ENCODE data around the gene MEIOC.
"Not testable (repeated sequence)": the region's sequence is repeated elsewhere in the genome, so short reads cannot be mapped to it uniquely, and the experiment has no call there.

The MEIOC gene

DNA sequence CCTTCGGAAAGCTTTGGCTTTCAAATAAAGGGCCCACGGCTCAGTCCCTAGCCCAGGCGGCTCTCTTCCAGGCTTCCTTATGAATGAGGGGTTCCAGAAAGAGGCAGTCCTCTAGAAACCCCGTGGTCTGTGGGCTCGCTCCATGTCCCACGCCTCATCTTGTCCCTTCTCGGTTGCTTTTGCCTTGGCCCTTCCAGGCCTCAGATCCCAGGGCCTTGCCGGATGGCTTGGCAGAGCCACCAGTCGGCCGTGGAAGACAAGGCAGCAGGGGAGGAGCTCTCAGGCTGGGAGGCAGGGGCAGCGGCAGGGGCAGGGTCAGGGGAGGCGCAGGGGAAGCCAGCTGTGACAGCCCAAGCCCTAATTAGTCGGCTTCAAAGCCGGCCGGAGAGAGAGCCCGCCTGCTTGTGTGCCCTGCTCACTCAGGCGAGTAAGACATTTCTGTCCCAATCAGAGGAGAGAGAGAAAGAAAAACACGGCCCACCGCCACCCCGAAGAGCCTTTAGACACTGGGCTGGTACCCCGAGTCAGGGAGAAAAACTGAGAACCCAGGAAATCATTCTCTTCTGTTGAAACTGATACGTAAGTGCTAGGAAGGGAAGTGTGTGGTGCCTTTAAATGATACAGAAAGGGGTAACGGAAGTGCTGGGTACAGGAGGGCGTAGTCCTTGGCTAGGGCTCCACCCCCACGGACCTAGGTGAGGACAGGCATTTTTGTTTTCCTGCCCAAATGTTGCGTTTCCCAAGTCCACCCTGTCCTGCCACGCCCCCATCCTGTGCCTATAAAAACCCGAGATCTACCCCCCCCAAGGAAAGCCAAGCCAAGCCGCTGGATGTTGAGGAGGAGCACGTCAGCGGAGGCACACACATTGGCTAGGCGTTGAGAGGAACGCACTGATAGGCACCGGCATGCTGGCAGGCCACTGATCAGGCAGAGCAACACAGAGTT is 27.8 kb upstream of the MEIOC start:
- H3K4me3 ChIP-seq (ENCODE audit: low read depth, low read length): peak overlapping the region; percentile 59
- peaks cover 2% of the 10 kb centered on the region for H3K4me1 ChIP-seq (ENCODE audit: control insufficient read depth, insufficient read depth, low read length)
- H3K9ac ChIP-seq (ENCODE audit: low read depth, low read length): peak overlapping the region; percentile 12
- no peaks in the 10 kb centered on the region for H3K27me3 ChIP-seq (ENCODE audit: control insufficient read depth, insufficient read depth, low read length)
- no peaks in the 10 kb centered on the region for H3K9me3 ChIP-seq (ENCODE audit: control insufficient read depth, insufficient read depth, low read length)
- no peaks in the 10 kb centered on the region for H3K36me3 ChIP-seq (ENCODE audit: control insufficient read depth, insufficient read depth, low read length)

DNA sequence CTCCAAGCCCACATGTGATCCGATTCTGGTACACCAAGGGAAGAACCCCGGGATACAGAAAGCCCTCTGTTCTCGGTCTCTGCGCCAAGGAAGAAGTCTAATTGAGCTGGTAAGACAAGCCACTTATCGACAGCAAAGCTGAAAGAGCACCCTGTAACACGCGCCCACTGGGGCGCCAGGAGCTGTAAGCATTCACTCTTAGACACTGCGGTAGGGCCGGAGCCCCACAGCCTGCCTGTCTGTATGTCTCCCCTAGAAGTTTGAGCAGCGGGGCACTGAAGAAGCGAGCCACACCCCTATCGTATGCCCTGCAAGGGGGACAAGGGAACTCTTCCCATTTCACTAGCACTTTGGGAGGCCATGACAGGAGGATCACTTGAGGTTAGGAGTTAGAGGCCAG is 27.0 kb upstream of the MEIOC start:
- H3K9ac ChIP-seq (ENCODE audit: low read depth, low read length): no peak overlapping the region
- H3K9me3 ChIP-seq (ENCODE audit: control insufficient read depth, insufficient read depth, low read length): no peaks in the 10 kb centered on the region
- peaks cover 2% of the 10 kb centered on the region for H3K4me1 ChIP-seq (ENCODE audit: control insufficient read depth, insufficient read depth, low read length)
- peak overlapping the region; percentile 59 for H3K4me3 ChIP-seq (ENCODE audit: low read depth, low read length)
- H3K27me3 ChIP-seq (ENCODE audit: control insufficient read depth, insufficient read depth, low read length): no peaks in the 10 kb centered on the region
- no peaks in the 10 kb centered on the region for H3K36me3 ChIP-seq (ENCODE audit: control insufficient read depth, insufficient read depth, low read length)

DNA sequence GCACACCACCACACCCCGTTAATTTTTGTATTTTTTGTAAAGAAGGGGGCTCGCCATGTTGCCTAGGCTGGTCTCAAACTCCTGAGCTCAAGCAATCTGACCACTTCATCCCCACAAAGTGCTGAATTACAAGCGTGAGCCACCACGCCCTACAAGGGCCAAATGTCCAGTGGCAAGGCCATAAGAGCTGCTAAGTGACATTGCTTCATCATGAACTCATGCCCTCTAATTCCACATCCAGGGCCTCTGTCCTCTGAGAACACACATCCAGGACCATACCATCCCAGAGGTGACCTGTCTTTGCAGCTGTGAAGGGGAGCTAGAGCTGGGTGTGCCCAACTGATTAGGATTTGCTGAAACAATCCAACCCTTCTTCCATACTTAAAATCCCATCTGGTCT is 25.6 kb upstream of the MEIOC start:
- Histone ChIP-seq H3K4me1 (ENCODE audit: control insufficient read depth, insufficient read depth, low read length) (peaks cover 2% of the 10 kb centered on the region), H3K9me3 (ENCODE audit: control insufficient read depth, insufficient read depth, low read length) (no peaks in the 10 kb centered on the region), H3K4me3 (ENCODE audit: low read depth, low read length) (no peak overlapping the region), H3K27me3 (ENCODE audit: control insufficient read depth, insufficient read depth, low read length) (no peaks in the 10 kb centered on the region), H3K9ac (ENCODE audit: low read depth, low read length) (no peak overlapping the region), H3K36me3 (ENCODE audit: control insufficient read depth, insufficient read depth, low read length) (no peaks in the 10 kb centered on the region)

DNA sequence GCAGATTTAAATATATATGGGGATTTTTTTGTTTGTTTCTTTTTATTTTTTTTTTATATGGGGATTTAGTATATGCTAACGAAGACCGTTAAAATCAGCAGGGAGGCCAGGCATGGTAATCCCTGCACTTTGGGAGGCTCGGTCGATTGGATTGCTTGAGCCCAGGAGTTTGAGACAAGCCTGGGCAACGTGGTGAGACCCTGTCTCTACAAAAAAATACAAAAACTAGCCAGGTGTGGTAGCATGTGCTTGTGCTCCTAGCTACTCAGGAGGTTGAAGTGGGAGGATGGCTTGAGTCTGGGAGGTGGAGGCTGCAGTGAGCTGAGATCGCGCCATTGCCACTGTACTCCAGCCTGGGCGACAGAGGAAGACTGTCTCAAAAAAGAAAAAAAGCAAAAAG is 22.3 kb upstream of the MEIOC start:
- H3K4me3 ChIP-seq (ENCODE audit: low read depth, low read length): no peak overlapping the region
- no peak overlapping the region for H3K9ac ChIP-seq (ENCODE audit: low read depth, low read length)
- H3K4me1 ChIP-seq (ENCODE audit: control insufficient read depth, insufficient read depth, low read length): no peaks in the 10 kb centered on the region
- no peaks in the 10 kb centered on the region for H3K27me3 ChIP-seq (ENCODE audit: control insufficient read depth, insufficient read depth, low read length)
- H3K9me3 ChIP-seq (ENCODE audit: control insufficient read depth, insufficient read depth, low read length): no peaks in the 10 kb centered on the region
- H3K36me3 ChIP-seq (ENCODE audit: control insufficient read depth, insufficient read depth, low read length): no peaks in the 10 kb centered on the region

DNA sequence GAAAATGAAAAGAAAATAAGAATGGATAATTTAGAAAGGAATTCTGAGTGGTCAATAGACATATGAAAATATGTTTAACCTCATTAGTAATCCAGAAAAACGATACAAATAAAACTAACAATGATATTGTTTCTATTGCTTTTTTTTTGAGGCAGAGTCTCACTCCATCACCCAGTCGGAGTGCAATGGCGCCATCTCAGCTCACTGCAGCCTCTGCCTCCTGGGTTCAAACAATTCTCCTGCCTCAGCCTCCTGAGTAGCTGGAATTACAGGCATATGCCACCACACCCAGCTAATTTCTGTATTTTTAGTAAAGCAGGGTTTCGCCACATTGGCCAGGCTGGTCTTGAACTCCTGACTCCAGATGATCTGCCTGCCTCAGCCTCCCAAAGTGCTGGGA is 21.9 kb upstream of the MEIOC start:
- H3K9me3 ChIP-seq (ENCODE audit: control insufficient read depth, insufficient read depth, low read length); H3K9ac ChIP-seq (ENCODE audit: low read depth, low read length); H3K27me3 ChIP-seq (ENCODE audit: control insufficient read depth, insufficient read depth, low read length); H3K36me3 ChIP-seq (ENCODE audit: control insufficient read depth, insufficient read depth, low read length); H3K4me3 ChIP-seq (ENCODE audit: low read depth, low read length); H3K4me1 ChIP-seq (ENCODE audit: control insufficient read depth, insufficient read depth, low read length): not testable (repeated sequence)

DNA sequence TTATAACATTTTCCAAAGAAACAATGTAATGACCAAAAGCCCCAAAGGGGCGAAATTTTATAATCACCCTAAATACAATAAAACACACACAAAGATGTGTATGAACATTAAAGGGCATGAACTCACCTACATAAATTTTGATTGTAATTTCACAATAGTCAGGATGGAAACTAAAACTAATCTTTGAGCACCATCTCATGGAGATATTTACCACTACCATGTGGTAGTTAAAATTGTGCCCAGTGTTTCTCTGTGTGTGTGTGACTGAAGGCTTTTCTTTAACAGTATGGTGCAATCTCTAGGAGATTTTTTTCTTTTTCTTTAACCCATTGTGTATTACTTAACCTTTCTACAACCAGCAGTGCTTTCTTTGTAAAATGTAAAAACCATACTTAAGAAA is 19.7 kb upstream of the MEIOC start:
- H3K4me3 ChIP-seq (ENCODE audit: low read depth, low read length): no peak overlapping the region
- no peaks in the 10 kb centered on the region for H3K27me3 ChIP-seq (ENCODE audit: control insufficient read depth, insufficient read depth, low read length)
- no peaks in the 10 kb centered on the region for H3K4me1 ChIP-seq (ENCODE audit: control insufficient read depth, insufficient read depth, low read length)
- H3K36me3 ChIP-seq (ENCODE audit: control insufficient read depth, insufficient read depth, low read length): no peaks in the 10 kb centered on the region
- no peak overlapping the region for H3K9ac ChIP-seq (ENCODE audit: low read depth, low read length)
- no peaks in the 10 kb centered on the region for H3K9me3 ChIP-seq (ENCODE audit: control insufficient read depth, insufficient read depth, low read length)

DNA sequence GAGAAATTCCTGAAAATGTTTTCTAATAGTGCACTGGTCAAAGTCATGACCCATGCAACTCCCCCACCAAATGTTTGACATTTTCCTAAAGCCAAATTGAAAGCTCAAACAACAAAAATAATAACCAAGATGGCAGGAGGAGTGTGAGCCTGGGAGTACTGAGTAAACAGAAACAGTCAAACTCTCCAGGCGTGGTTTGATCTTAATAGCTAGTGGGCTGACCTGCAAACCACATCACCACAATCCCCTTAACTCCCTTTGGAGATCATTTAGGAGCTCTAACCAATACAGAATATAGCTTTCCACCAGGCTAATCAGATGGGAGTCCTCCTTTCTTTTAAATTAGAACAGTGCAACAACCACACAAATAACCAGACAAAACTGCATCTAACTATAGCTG is 19.2 kb upstream of the MEIOC start:
- Histone ChIP-seq H3K4me3 (ENCODE audit: low read depth, low read length) (no peak overlapping the region), H3K27me3 (ENCODE audit: control insufficient read depth, insufficient read depth, low read length) (no peaks in the 10 kb centered on the region), H3K36me3 (ENCODE audit: control insufficient read depth, insufficient read depth, low read length) (no peaks in the 10 kb centered on the region), H3K9ac (ENCODE audit: low read depth, low read length) (no peak overlapping the region), H3K9me3 (ENCODE audit: control insufficient read depth, insufficient read depth, low read length) (no peaks in the 10 kb centered on the region), H3K4me1 (ENCODE audit: control insufficient read depth, insufficient read depth, low read length) (no peaks in the 10 kb centered on the region)

DNA sequence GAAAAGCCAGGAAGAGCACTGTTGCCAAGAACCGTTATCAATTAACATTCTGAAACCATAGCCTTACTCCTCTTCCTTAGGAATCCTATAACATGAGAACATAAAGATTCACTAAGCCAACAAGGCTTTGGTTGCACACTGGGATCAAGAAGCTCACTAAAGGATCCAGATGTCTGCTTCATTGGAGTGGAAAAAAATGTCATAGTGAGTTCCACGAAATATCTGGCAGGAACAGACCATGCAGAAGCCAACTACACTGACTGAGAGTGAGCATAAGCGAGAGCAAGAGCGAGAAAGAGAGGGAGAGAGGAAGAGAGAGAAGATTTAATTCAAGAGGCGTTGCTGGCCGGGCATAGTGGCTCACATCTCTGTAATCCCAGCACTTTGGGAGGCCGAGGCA is 13.4 kb upstream of the MEIOC start:
- H3K9me3 ChIP-seq (ENCODE audit: control insufficient read depth, insufficient read depth, low read length): no peaks in the 10 kb centered on the region
- no peak overlapping the region for H3K4me3 ChIP-seq (ENCODE audit: low read depth, low read length)
- no peaks in the 10 kb centered on the region for H3K27me3 ChIP-seq (ENCODE audit: control insufficient read depth, insufficient read depth, low read length)
- H3K36me3 ChIP-seq (ENCODE audit: control insufficient read depth, insufficient read depth, low read length): no peaks in the 10 kb centered on the region
- no peaks in the 10 kb centered on the region for H3K4me1 ChIP-seq (ENCODE audit: control insufficient read depth, insufficient read depth, low read length)
- H3K9ac ChIP-seq (ENCODE audit: low read depth, low read length): no peak overlapping the region

DNA sequence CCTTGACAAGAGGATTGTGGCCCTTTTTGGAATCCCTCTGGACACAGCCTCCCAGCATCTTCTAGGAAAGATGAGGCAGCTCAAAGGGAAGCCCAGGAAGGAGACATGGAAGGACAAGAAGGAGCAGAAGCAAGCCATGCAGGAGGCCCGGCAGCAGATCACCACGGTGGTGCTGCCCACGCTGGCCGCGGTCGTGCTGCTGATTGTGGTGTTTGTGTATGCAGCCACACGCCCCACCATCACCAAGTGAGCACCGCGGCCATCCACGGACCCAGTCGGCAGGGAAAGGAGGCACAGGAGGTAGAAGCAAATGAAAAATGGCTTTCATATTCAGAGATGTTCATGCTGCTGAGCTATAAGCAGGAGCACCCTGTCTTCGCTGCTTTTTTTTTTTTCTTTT is 10.9 kb upstream of the MEIOC start:
- no peaks in the 10 kb centered on the region for H3K27me3 ChIP-seq (ENCODE audit: control insufficient read depth, insufficient read depth, low read length)

DNA sequence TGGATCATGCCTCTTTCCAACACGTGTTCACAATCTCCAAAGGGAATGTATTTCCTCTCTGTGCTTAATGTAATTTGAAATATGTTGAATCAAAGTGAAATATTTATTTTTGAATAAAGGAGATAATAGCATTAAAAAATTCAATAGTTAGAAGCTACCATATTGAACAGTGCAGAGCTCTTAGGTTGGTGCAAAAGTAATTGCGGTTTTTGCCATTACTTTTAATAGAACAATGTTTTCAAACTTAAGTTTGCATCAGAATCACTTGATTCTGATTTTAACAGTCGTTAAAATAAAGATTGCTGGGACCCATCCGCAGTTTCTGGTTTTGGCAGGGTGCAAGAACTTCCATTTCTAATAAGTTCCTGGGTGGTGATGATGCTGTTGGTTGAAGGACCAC is 10.0 kb upstream of the MEIOC start:
- Histone ChIP-seq H3K27me3 (ENCODE audit: control insufficient read depth, insufficient read depth, low read length) (no peaks in the 10 kb centered on the region), H3K4me3 (ENCODE audit: low read depth, low read length) (no peak overlapping the region), H3K4me1 (ENCODE audit: control insufficient read depth, insufficient read depth, low read length) (no peaks in the 10 kb centered on the region), H3K36me3 (ENCODE audit: control insufficient read depth, insufficient read depth, low read length) (no peaks in the 10 kb centered on the region), H3K9me3 (ENCODE audit: control insufficient read depth, insufficient read depth, low read length) (no peaks in the 10 kb centered on the region), H3K9ac (ENCODE audit: low read depth, low read length) (no peak overlapping the region)

More for the DNA sequence above, 10.9 kb upstream of the MEIOC start:
- Histone ChIP-seq H3K4me3 (ENCODE audit: low read depth, low read length) (no peak overlapping the region), H3K36me3 (ENCODE audit: control insufficient read depth, insufficient read depth, low read length) (no peaks in the 10 kb centered on the region), H3K9me3 (ENCODE audit: control insufficient read depth, insufficient read depth, low read length) (no peaks in the 10 kb centered on the region), H3K9ac (ENCODE audit: low read depth, low read length) (no peak overlapping the region), H3K4me1 (ENCODE audit: control insufficient read depth, insufficient read depth, low read length) (no peaks in the 10 kb centered on the region)

DNA sequence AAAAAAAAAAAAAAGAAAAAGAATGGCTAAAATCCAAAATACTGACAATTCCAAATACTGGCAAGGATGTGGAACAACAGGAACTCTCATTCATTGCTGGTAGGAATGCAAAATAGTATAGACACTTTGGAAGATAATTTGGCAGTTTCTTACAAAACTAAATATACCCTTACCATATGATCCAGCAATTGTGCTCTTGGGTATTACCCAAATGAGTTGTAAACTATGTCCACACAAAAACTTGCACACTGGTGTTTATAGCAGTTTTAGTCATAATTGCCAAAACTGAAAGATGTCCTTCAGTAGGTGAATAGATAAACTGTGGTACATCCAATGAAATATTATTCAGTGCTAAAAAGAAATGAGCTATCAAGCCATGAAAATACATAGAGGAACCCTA is 8.5 kb upstream of the MEIOC start:
- no peaks in the 10 kb centered on the region for H3K27me3 ChIP-seq (ENCODE audit: control insufficient read depth, insufficient read depth, low read length)
- H3K4me3 ChIP-seq (ENCODE audit: low read depth, low read length): no peak overlapping the region
- no peaks in the 10 kb centered on the region for H3K36me3 ChIP-seq (ENCODE audit: control insufficient read depth, insufficient read depth, low read length)
- H3K9me3 ChIP-seq (ENCODE audit: control insufficient read depth, insufficient read depth, low read length): no peaks in the 10 kb centered on the region
- no peaks in the 10 kb centered on the region for H3K4me1 ChIP-seq (ENCODE audit: control insufficient read depth, insufficient read depth, low read length)
- H3K9ac ChIP-seq (ENCODE audit: low read depth, low read length): no peak overlapping the region

DNA sequence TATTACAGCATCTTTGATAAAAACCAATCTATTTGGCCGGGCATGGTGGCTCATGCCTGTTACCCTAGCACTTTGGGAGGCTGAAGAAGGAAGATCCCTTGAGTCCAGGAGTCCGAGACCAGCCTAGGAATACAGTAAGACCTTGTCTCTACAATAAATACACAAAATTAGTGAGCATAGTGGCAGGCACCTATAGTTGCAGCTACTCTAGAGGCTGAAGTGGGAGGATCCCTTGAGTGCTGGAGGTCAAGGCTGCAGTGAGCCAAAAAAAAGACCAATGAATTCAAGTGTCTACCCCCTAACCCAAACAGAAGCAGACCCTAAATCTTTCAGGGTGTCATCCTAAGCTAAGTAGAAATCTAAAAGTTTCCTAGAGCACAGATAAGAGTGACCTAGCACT is 7.3 kb upstream of the MEIOC start:
- Histone ChIP-seq H3K27me3 (ENCODE audit: control insufficient read depth, insufficient read depth, low read length) (peaks cover 7% of the 10 kb centered on the region), H3K4me1 (ENCODE audit: control insufficient read depth, insufficient read depth, low read length) (no peaks in the 10 kb centered on the region), H3K4me3 (ENCODE audit: low read depth, low read length) (no peak overlapping the region), H3K36me3 (ENCODE audit: control insufficient read depth, insufficient read depth, low read length) (no peaks in the 10 kb centered on the region), H3K9ac (ENCODE audit: low read depth, low read length) (no peak overlapping the region), H3K9me3 (ENCODE audit: control insufficient read depth, insufficient read depth, low read length) (no peaks in the 10 kb centered on the region)
